HG03025 (cell line): Measurements from ENCODE around the gene CACNA2D2.

Experiments
- ATAC-seq: cut with Tn5 transposase; IDR thresholded peaks from one replicate; pipeline ENCODE4 v1.9.1; 2021; ENCODE audit warnings: mild to moderate bottlenecking, moderate library complexity; ENCODE audit not compliant: unreplicated experiment, low FRiP score

The CACNA2D2 gene

DNA sequence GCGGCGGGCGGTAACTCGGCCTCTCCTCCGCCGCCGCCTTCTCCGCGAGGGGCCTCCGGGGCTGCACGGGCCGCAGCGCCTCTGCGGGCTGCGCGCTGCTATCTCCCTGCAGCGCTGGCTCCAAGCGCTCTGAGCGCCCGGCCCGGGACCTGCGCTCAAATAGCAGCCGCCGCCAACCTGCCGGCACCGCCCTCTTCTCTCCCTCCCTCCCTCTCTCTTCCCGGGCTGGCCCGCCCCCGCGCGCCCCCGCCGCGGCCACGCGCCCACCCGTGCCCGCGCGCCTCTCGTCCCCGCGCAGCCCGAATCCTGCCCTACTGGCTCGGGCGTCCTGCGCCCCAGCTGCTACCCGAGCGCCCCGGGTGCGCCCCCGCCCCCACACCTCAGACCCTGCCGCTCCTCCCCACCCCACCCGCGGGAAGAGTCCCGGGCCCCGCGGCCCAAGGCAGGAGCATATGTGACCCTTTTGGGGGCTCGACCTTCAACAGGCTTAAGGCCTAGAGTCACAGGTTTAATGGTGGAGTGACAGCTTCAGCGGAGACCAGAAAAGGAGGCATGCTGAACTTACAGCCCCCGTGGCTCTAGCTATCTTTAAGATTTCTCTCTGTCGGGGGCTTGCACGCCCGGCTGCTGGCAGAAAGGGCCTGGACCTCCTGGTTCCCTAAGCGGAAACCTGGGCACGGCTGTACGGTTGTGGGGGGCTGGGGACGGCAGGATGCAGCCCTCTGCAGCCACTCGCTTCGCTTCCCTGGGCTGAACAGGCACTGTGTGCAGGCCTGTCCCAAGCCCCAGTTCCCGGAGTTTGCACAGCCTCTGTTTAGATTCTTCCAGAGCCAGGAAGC lies at the start of gene CACNA2D2:
Gene CACNA2D2, minus strand, starts transcription at position 131 of the 839 bp plus-strand sequence. CDS start 211 bp downstream, outside the sequence.
- ATAC-seq = no peak

DNA sequence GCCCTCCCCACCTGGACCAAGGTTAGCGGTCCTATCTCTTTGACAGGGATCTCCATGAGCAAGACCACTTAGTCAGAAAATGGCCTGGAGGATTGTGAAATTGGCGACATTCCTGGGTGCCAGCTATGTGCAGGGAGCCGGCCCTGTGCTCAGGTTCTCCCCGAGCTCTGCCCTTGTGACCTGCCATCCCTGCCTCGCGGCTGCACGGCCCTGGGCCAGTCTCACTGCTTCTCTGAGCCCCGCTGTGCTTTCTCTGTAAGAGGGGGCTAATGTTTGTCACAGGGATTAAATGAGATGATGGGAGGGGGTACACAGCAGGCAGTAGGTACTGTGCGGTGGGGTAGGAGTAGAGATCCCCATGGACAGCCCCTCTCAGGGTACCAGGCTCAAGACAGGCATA lies 49.2 kb upstream of the CACNA2D2 start:
- no peak for ATAC-seq

DNA sequence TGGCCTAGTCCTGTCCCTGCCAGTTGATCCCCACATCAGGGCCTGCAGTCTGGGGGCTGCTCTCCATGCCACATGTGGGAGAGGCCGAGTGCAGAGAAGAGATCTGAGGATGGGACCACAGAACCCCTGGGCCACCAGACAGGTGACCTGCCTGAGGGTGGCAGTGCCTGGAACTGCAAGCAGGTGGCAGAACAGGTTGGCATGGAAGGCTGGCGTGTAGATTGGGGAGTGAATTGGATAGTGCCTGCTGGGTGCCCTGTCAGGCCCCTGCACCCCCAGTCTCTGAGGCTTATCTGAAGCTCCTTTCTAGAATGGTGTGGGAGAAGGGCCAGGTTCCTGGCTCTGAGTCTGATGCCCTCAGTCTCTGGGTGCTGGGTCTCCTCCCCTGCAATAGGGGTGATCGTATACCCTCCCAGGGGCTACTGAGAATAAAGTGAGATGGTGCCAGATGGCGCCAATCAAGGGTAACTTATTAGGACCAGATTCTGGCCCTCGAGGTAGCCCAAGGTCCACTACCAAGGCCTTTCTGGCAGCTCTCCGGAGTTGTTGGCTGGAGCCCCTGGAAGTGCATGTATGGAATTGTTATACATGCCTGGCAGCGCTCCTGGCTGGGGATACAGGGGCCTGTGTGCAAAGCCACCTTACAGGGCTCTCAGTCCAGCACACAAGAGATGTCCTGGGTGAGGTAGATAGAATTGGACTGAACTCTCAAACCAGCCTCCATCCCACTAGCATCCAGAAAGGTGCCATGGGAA lies 48.4 kb upstream of the CACNA2D2 start:
- ATAC-seq = no peak

DNA sequence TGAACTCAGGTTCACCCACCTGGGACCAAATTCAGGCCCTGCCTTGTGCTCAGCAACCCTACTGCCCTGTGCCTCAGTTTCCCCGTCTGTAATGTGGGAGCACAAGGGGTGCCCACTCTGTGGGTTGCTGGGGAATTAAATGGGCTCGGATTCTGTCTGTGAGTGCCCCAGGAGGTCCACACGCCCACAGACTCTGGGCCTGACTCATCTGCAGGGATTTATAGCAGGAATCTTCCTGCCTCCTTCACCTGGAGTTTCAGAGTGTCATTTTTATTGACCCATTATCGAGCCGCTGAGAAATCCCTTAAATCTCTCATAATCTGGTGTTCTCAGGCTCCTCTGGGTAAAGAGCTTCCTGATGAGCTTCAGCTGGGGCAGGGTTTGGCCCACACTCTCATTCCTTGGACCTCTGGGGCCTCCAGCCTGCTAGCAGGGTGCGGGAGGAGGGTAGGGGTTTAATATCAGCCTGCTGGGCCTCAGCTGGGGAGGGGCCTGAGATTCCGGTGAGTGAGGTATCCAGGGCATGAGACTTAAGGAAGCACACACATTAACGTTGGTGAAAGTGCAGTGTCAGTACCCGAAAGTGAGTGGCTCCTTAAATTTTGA lies 47.7 kb upstream of the CACNA2D2 start:
- ATAC-seq = no peak

DNA sequence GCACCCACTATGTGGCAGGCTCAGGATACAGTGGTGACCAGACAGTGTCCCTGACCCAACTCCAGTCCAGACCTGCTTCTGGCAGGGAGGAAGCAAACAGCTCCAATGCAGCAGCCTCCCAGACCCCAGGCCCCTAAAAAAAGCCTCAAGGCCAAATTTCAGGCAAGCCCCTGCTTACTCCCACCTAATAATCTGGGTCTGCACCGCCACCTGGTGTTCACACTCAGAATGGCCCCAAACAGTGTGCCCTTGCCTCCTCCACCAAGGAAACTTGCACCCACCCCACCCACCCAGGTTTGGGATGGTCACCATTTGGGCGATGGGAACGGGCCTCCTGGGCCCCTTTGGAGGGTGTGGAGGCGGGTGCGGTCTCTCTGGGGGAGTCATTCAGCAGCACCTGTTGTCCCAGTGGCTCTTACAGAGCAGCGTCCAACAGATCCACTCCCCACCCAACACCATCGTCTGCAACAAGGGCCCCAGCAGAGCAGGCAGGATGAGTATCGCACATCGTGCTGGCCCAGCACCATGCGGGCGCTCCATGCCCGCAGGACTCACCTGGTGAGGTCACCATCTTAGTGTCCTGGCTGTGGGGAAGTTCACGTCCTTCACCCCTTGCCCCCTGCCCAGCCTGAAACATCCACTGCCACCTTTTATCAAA lies 46.8 kb upstream of the CACNA2D2 start:
- ATAC-seq = no peak

DNA sequence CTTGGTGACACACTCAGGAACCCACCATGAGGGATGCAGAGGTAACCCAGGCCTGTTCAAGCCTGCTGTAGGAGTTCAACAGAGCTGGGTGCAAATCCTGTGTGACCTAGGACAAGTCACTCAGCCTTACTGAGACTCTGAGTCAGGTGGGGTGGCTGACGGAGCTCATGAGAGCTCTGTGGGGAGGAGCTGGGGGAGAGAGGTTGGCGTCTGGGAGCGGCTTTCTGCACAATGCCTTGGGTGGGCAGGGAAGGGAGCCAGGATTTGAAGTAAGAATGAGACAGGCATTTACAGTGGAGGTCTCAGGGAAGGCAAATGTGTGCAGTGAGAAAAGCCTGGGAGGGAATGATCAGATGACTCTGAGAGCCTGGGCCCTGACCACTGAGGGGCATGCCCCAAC lies 45.8 kb upstream of the CACNA2D2 start:
- ATAC-seq = no peak

DNA sequence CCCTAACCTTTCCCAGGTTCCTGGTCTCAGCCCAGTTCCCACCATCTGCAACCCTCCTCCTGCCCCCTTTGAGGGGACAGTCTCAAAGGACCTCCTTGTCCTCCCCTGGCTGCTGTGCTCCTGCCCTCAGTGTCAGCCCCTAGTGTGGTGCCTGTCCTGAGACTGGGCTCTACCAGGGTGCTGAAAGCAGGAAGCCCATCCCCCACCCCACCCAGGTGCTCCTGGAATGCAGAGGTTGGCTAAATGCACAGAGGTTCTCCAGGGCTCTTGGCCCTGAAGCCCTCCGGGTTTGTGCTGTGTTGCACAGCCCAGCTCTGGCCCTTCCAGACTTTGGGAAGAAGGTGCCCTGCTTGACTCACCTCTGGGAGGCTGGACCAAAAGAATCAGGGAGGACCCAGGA lies 42.3 kb upstream of the CACNA2D2 start:
- no peak for ATAC-seq

DNA sequence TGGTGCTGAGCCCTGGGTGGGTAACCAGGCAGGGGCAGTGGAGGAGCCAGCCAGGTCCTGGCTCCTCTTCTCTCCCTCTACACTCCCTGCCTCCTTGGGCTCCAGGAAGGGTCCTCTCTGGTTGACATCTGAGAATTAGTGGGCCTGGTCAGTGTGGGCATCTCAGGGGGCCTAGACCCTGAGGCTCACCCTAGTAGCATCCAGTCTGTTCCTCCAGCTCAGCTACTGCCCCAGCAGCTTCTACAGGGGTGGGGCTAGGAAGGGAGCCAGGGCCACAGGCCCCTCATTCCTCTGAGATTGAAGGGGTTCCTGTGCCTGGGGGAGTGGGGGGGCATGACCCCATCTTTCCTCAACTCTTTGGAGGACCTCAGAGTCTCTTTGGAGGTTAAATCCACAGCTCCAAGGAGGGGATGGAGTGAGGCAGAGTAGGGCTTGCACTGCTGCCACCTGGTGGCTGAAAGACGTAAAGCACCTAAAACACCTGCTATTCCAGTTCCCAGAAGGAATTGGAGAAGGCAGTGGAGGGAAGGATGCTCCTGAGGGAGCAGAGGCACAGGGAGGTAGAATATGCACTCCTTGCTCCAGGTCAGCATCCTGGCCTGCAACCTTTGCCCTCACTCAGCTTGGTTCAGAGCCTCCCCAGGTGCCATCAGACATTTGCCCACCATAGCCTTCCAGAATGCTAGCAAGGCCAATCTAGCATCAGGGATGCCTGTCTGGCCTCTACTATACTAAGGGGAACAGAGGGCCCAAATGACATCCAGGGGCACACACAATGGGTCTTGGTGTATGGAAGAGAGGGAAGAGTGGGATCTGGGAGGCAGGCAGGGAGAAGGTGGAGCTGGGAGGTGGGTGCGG lies 39.0 kb upstream of the CACNA2D2 start:
- no peak for ATAC-seq

DNA sequence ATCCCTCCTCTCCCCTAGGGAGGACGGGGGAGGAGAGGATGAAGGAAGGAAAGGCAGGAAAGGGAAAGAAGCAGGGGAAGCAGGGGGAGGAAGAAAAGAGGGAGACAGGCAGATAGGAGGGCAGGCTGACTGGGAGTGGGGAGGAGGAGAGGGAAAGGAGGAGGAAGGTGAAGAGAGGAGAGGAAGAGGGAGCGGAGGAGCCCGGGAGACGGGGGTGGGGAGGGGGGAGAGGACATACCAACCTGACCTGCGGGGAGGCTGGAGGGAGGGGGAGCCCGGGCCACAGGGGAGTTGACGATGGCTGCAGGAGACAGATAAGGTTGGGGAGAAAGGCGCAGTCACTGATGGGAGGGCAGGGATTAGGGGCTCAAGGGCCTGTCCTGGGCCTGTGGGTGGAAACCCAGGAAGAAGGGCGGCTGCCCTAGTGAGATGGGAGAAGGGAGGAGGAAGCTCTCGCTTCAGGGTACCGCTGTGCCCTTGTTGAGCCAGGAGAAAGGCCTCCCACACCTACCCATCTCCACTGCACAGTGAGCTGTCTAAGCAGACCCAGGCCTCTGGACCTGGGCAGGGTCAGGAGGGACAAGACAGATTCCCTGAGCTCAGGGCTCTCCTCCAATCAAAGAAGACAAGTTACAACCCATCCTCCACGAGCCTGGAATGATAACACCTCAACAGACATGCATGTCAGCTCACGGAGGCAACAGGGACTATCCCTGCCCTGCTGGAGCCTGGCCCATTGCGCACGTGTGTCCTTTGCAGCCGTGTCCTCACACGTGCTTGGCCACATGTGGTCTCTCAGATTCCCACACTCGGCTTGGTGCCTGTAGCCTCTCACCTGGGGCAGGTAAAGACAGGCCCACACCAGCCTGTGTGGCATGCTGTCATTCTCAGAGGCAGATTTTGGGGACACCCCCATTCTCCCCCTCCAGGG lies 36.2 kb upstream of the CACNA2D2 start:
- no peak for ATAC-seq

DNA sequence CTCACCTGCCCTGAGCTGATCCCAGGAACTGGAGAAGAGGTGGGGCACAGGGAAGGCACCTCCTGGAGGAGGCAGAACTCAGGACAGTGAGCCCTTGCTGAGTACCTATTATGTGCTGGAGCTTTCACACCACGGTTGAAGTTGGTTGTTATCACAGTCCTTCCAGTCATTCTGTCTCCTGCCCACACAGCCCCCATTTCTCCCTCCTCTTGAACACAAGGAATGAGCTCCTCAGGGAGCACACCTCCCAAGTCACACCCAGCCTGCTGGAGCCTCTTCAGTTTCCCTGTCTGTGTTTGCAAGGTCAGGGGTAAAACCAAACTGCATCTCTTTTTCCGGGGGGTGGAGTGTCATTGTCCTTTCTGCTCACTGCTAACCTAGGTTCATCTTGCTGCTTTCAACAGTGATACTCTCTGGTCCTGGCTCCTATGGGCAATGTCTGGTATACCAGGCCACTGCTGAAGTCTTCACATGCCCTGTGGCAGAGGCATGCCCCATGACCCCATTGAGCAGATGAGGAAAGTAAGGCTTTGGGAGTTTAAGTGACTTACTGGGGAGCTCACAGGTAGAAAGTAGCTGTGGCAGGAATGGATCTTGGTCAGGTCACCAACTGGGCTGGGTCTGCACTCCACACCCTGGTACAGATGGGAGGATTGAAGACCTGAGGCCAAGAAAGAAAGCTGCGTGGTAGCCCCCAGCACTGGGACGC lies 34.1 kb upstream of the CACNA2D2 start:
- no peak for ATAC-seq

DNA sequence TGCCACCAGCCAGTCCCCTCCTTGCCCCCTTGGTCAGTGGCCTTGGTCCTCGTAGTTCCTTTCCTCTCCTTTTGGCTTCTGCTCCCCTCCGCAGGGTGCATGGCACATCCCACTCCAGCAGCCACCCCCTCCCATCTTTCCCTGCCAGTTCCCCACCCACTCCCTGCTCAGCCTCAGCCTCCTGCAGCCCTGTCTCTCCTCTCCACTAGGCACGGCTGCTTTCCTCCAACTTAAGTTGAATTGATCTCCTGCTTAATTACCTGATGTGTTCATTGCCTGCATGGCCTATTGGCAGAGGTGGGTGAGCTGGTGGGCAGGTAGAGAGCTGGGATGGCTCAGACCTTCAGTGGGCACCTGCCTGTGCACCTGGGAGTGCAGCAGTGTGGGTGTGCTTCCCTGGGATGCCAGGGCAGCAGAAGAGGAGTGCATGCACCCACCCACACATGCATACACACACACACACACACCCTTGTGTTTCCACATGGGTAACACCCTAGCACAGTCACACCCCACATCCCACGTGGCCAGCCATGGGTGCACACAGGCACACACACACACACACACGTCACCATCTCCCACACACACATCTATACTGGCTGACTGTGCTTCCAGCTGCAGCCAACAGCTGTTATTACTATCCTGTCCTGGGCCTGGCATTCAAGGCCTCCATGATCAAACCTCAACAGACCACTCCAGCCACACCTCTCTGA lies 33.2 kb upstream of the CACNA2D2 start:
- no peak for ATAC-seq

DNA sequence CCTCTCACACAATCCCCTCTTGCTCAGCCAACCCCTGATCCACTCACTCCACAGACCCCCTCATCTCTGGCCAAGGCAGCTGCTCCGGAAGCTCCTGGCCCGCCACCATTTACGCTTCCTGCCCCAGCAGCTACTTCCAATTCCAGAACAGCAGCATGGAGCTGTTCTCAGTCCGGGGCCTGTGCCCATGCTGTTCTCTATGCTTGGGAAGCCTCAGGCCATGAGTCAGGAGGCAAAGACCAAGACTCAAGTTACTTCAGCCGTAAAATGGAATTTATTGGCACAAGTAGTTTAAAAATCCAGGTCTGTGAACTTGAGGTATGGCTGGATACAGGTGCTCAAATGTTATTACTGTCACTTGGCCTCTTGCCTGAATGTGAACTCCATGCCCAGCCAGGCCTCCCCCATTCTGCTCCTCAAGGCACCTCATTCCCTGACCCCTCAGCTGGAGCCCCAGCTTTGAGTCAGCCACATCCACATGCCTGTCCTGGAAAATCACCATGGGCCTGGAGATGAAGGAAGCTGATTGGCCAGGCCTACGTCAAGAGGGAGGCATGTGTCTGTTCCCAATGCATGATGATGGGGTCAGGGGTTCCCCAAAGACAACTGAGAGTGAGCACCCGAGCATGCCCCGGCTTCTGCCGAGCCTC lies 31.4 kb upstream of the CACNA2D2 start:
- no peak for ATAC-seq

DNA sequence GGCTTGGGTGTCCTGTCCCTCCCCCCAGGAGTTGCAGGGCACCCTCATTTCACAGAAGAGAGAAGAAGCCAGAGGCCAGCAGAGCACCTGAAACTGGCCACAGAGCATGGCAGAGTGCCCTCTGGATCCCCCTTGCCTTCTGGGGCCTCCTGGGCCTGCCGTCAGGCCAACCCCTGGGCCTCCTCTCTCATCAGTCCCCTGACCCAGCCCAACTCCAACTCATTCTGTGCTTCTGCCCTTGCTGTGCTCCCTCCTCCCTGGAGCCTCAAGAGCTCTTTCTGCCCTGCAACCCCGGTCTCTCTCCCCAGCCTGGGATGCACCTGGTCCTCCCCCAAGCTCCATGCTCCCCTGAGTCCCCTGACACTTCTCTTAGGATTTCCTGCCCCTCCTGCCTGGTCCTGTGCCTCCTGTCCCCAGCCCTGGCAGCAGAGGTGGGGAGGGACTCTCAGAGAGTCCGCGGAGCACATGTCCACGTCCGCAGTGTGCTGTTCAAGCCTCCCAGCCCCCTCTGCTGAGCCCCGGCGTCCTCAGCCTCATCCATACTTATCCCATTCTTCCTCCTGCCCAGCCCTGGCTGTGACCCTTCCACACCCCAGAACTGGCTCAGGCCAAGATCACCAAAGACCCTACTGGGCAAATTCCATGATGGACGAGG lies 30.5 kb upstream of the CACNA2D2 start:
- no peak for ATAC-seq

DNA sequence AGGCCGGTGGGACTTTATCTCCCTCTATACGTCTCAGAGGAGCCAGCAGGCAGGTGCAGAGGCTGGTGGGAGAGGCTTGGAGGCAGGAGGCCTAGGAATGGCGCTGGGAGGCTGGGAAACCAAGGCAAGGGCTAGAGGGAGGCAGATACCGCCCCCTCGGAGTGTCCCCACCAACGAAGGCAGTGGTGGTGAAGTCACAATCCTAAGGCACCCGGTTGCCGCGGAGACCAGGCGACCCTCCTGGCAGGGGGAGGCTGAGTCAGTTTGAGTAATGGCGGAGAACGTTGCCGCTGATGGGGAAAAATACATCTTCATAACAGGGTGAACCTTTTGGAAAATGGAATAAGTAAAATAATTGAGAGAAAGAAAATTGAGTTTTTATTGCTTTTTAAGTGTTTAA lies 29.9 kb upstream of the CACNA2D2 start:
- no peak for ATAC-seq

DNA sequence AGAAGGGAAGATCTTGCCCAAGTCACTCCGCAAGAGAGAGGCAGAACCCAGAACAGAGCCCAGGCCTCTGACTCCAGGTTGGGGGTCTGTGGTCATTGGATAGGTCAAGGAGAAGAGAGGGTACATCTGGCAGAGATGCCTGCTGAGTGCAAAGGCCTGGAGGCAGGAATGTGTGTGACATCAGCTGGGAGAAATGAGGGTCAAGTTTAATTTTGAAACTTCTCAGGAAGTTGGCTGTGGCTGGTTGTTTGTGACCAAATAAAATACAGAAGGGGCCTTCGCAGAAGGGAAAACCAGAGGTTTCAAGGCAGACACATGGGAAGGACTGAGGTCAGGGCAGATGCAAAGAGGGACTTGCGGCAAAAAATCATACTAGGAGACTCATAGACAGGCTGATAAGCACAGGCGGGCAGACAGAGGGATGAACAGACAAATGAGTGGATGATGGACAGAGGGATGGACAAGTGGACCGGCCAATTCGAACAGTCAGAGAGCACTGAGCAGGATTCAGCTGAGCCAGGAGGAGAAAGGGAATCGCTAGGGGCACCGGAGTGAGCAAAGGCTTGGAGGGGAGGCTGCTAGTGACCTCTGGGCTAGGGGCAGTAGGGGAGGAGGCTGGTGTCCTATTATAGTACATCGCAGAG lies 28.8 kb upstream of the CACNA2D2 start:
- no peak for ATAC-seq

DNA sequence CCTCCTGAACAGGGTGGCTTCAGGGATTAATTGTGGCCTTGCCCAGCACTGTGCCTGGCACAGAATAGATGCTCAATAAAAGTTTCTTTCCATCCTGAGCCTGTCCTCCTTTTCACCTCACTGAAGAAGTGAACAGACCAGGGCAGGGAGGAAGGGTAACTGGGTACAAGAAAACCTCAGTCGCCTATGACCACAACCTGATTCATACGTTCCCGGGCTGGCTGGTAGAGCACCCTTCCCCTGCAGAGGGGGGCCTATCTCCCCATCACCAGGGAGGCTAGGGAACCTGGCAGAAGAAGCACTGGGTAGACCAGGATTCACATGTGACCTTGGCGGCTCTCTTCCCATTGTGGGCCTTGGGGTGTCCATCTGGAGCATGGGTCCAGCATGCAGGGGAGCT lies 27.8 kb upstream of the CACNA2D2 start:
- ATAC-seq = no peak
